Activated CD4-positive, alpha-beta memory T cell treated with anti-CD3 and anti-CD28 coated beads for 36 hours (primary cell): Measurements from ENCODE around the gene TOM1L2. TPM values are rescaled to one million over a fixed set of nuclear protein-coding genes. Genes with fewer than 3 reads are reported as not detected.
"Not testable (repeated sequence)": the region's sequence is repeated elsewhere in the genome, so short reads cannot be mapped to it uniquely, and the experiment has no call there.

ENCODE experiments used
- CTCF ChIA-PET: fragments of 350-600 bp; sonication (Branson Sonifier 250); formaldehyde crosslinking; loops from one replicate; lab custom pipeline; 2021; ENCODE audit warnings: antibody characterized with exemption, inconsistent platforms; lab: Charles Lee
- POLR2A ChIA-PET: fragments of 350-600 bp; sonication (Branson Sonifier 250); formaldehyde crosslinking; loops from one replicate; lab custom pipeline; 2021; ENCODE audit warnings: antibody characterized with exemption; lab: Charles Lee
- DNase-seq: peaks from one replicate; pipeline ENCODE4 v3.0.0-alpha.2; 2020
- H3K27ac Mint-ChIP-seq: one replicate; pipeline ENCODE4 v1.8.0; 2021; ENCODE audit warnings: mixed read lengths
- H3K27me3 Mint-ChIP-seq: one replicate; pipeline ENCODE4 v1.8.0; 2021; ENCODE audit warnings: mixed read lengths
- H3K36me3 Mint-ChIP-seq: one replicate; pipeline ENCODE4 v1.8.0; 2021; ENCODE audit warnings: mixed read lengths
- H3K4me1 Mint-ChIP-seq: one replicate; pipeline ENCODE4 v1.8.0; 2021; ENCODE audit warnings: low read depth, mixed read lengths
- H3K4me3 Mint-ChIP-seq: one replicate; pipeline ENCODE4 v1.8.0; 2021; ENCODE audit warnings: mild to moderate bottlenecking, mixed read lengths
- H3K9me3 Mint-ChIP-seq: one replicate; pipeline ENCODE4 v1.8.0; 2021; ENCODE audit warnings: mixed read lengths
- intact Hi-C: fragments of 100-400 bp; cut with micrococcal nuclease; formaldehyde crosslinking; loops from one replicate; pipeline ENCODE4 v1.15.1; 2023
- total RNA-seq, 2 experiments: library from RNA; stranded (reverse); gene quantifications; one replicate each; pipeline ENCODE4 v1.2.3, GENCODE V29; 2021

TOM1L2 gene
- total RNA-seq, 2 experiments from 2014 or later: 11.1 to 12.7 TPM

GRCh38 chr17:17913695-17914332, 58.4 kb downstream of the TOM1L2 start:
- Mint-ChIP-seq H3K9me3 (no peaks in the 10 kb centered on the region), H3K4me1 (peaks cover 10% of the 10 kb centered on the region), H3K27me3 (no peaks in the 10 kb centered on the region), H3K4me3 (no peak overlapping the region), H3K27ac (no peak overlapping the region), H3K36me3 (no peaks in the 10 kb centered on the region)
- intact Hi-C loops: no loop called here
- ChIA-PET CTCF (no interaction called here), POLR2A (no interaction called here)
- DNase-seq: peak; percentile 61

GRCh38 chr17:17912336-17912735, 59.9 kb downstream of the TOM1L2 start:
- POLR2A ChIA-PET, H3K9me3 Mint-ChIP-seq, H3K36me3 Mint-ChIP-seq, intact Hi-C loops, H3K27ac Mint-ChIP-seq, H3K4me3 Mint-ChIP-seq, CTCF ChIA-PET, DNase-seq, H3K27me3 Mint-ChIP-seq: not testable (repeated sequence)
- H3K4me1 Mint-ChIP-seq: peaks cover 10% of the 10 kb centered on the region

GRCh38 chr17:17911001-17911613, 61.1 kb downstream of the TOM1L2 start:
- POLR2A ChIA-PET: no interaction called here
- intact Hi-C loops: no loop called here
- H3K9me3 Mint-ChIP-seq: no peaks in the 10 kb centered on the region
- H3K36me3 Mint-ChIP-seq: no peaks in the 10 kb centered on the region
- no peak for DNase-seq
- no peaks in the 10 kb centered on the region for H3K27me3 Mint-ChIP-seq
- H3K4me1 Mint-ChIP-seq: peaks cover 10% of the 10 kb centered on the region
- no peak overlapping the region for H3K4me3 Mint-ChIP-seq
- CTCF ChIA-PET: no interaction called here
- H3K27ac Mint-ChIP-seq: no peak overlapping the region

- Mint-ChIP-seq H3K9me3 (no peaks in the 10 kb centered on the region), H3K36me3 (no peaks in the 10 kb centered on the region), H3K4me3 (no peak overlapping the region), H3K27me3 (no peaks in the 10 kb centered on the region), H3K27ac (no peak overlapping the region), H3K4me1 (peaks cover 10% of the 10 kb centered on the region)
- ChIA-PET POLR2A (no interaction called here), CTCF (no interaction called here)
- DNase-seq: no peak
- intact Hi-C loops: no loop called here
These were observed 62.1 kb downstream of the TOM1L2 start for GRCh38 chr17:17910060-17910459.

GRCh38 chr17:17909078-17909477, 63.1 kb downstream of the TOM1L2 start:
- Mint-ChIP-seq H3K4me1 (peaks cover 4% of the 10 kb centered on the region), H3K27me3 (no peaks in the 10 kb centered on the region), H3K27ac (no peak overlapping the region), H3K4me3 (no peak overlapping the region), H3K36me3 (no peaks in the 10 kb centered on the region), H3K9me3 (no peaks in the 10 kb centered on the region)
- DNase-seq: no peak
- CTCF ChIA-PET: interaction anchor here (2.9 kb wide), 1 partner anchor 10 kb away, joined by 10 read pairs; no protein-coding TSS in a partner anchor
- intact Hi-C loops: no loop called here
- POLR2A ChIA-PET: no interaction called here

- no peaks in the 10 kb centered on the region for H3K9me3 Mint-ChIP-seq
These were observed 64.7 kb downstream of the TOM1L2 start for GRCh38 chr17:17907469-17907868.

GRCh38 chr17:17906418-17907215, 65.6 kb downstream of the TOM1L2 start:
- DNase-seq: no peak
- Mint-ChIP-seq H3K27ac (no peak overlapping the region), H3K4me1 (no peaks in the 10 kb centered on the region), H3K27me3 (no peaks in the 10 kb centered on the region), H3K36me3 (no peaks in the 10 kb centered on the region), H3K9me3 (no peaks in the 10 kb centered on the region), H3K4me3 (no peak overlapping the region)
- intact Hi-C loops: no loop called here
- POLR2A ChIA-PET: no interaction called here
- CTCF ChIA-PET: interaction anchor here (1.2 to 2.9 kb wide), 2 partner anchors 12 to 18 kb away, joined by 3 to 10 read pairs; no protein-coding TSS in a partner anchor

More at GRCh38 chr17:17907469-17907868, 64.7 kb downstream of the TOM1L2 start:
- no peaks in the 10 kb centered on the region for H3K36me3 Mint-ChIP-seq
- H3K4me1 Mint-ChIP-seq: no peaks in the 10 kb centered on the region
- intact Hi-C loops: no loop called here
- no peak overlapping the region for H3K4me3 Mint-ChIP-seq
- no peak for DNase-seq
- ChIA-PET POLR2A (no interaction called here), CTCF (interaction anchor here (1.2 to 2.9 kb wide), 2 partner anchors 11 to 19 kb away, joined by 3 to 10 read pairs; no protein-coding TSS in a partner anchor)
- no peak overlapping the region for H3K27ac Mint-ChIP-seq
- H3K27me3 Mint-ChIP-seq: no peaks in the 10 kb centered on the region

- Mint-ChIP-seq H3K27me3 (no peaks in the 10 kb centered on the region), H3K27ac (no peak overlapping the region), H3K4me1 (no peaks in the 10 kb centered on the region), H3K4me3 (no peak overlapping the region), H3K36me3 (no peaks in the 10 kb centered on the region), H3K9me3 (no peaks in the 10 kb centered on the region)
- intact Hi-C loops: no loop called here
- CTCF ChIA-PET: no interaction called here
- POLR2A ChIA-PET: no interaction called here
- DNase-seq: no peak
These were observed 67.2 kb downstream of the TOM1L2 start for GRCh38 chr17:17905036-17905320.

- POLR2A ChIA-PET: no interaction called here
- no peaks in the 10 kb centered on the region for H3K27me3 Mint-ChIP-seq
These were observed 67.8 kb downstream of the TOM1L2 start for GRCh38 chr17:17904166-17905035.

GRCh38 chr17:17902877-17903276, 69.3 kb downstream of the TOM1L2 start:
- ChIA-PET CTCF (no interaction called here), POLR2A (interaction anchor here (0.7 kb wide), 1 partner anchor 139 kb away, joined by 4 read pairs; no protein-coding TSS in a partner anchor)
- Mint-ChIP-seq H3K9me3 (no peaks in the 10 kb centered on the region), H3K4me1 (no peaks in the 10 kb centered on the region), H3K27ac (no peak overlapping the region), H3K27me3 (no peaks in the 10 kb centered on the region), H3K4me3 (no peak overlapping the region), H3K36me3 (no peaks in the 10 kb centered on the region)
- intact Hi-C loops: no loop called here
- DNase-seq: no peak

More at GRCh38 chr17:17904166-17905035, 67.8 kb downstream of the TOM1L2 start:
- intact Hi-C loops: no loop called here
- H3K4me3 Mint-ChIP-seq: no peak overlapping the region
- no peaks in the 10 kb centered on the region for H3K9me3 Mint-ChIP-seq
- no peak for DNase-seq
- no peaks in the 10 kb centered on the region for H3K36me3 Mint-ChIP-seq
- no peak overlapping the region for H3K27ac Mint-ChIP-seq
- CTCF ChIA-PET: no interaction called here
- H3K4me1 Mint-ChIP-seq: no peaks in the 10 kb centered on the region

GRCh38 chr17:17902376-17902775, 69.8 kb downstream of the TOM1L2 start:
- H3K27ac Mint-ChIP-seq: no peak overlapping the region
- H3K4me1 Mint-ChIP-seq: no peaks in the 10 kb centered on the region
- H3K36me3 Mint-ChIP-seq: no peaks in the 10 kb centered on the region
- H3K4me3 Mint-ChIP-seq: no peak overlapping the region
- no peaks in the 10 kb centered on the region for H3K9me3 Mint-ChIP-seq
- CTCF ChIA-PET: no interaction called here
- no peak for DNase-seq
- no peaks in the 10 kb centered on the region for H3K27me3 Mint-ChIP-seq
- POLR2A ChIA-PET: no interaction called here
- intact Hi-C loops: no loop called here
